ENCODE results near the gene MOXD1.

DNA sequence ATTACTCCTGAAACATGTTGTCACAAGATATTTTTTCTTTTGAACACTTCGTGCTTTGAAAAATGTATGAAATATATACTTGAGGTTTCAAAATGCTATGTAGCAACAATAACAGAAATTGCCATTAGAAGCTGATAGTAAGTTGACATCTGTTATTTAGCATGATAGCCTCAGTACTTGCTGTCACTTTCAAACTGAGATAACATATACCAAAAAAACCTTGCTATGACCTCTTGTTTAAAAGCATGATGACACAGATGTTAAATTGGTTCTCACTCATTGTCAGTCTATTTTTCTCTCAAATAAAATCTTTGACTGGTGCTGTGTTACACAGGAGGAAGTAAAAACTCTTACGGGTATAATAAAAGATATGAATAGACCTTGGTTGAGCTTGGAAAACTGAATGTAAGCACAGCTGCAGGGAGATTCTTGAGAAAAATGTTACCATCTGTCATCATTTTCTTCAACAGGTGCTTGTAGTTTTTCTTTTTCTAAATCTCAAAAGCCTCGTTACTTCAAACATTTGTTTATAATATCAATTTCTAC, 18.6 kb downstream of the MOXD1 start:
- TF ChIP-seq, protein P1, sequence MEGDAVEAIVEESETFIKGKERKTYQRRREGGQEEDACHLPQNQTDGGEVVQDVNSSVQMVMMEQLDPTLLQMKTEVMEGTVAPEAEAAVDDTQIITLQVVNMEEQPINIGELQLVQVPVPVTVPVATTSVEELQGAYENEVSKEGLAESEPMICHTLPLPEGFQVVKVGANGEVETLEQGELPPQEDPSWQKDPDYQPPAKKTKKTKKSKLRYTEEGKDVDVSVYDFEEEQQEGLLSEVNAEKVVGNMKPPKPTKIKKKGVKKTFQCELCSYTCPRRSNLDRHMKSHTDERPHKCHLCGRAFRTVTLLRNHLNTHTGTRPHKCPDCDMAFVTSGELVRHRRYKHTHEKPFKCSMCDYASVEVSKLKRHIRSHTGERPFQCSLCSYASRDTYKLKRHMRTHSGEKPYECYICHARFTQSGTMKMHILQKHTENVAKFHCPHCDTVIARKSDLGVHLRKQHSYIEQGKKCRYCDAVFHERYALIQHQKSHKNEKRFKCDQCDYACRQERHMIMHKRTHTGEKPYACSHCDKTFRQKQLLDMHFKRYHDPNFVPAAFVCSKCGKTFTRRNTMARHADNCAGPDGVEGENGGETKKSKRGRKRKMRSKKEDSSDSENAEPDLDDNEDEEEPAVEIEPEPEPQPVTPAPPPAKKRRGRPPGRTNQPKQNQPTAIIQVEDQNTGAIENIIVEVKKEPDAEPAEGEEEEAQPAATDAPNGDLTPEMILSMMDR (IDR thresholded peaks at IDR 0.05; ENCODE audit: poor library complexity), result no peak
- TF ChIP-seq EZH2phosphoT487 (IDR thresholded peaks at IDR 0.05; ENCODE audit: low read depth, severe bottlenecking, unreplicated experiment) (no peak), EZH2 (IDR thresholded peaks at IDR 0.05; ENCODE audit: borderline replicate concordance) (no peak)

Measured in hepatocyte (in vitro differentiated cells).